Loucy (cell line): ENCODE measurements around the gene CEP112.
A peak's percentile ranks its signal among the peaks of the same experiment; 100 is the strongest.

Experiments
- H2AFZ ChIP-seq: fragments of 200-600 bp; sonication (generic); 2 replicates; pipeline ENCODE4 v1.6.0; 2016; ENCODE audit warnings: antibody characterized with exemption, mild to moderate bottlenecking, low read length, moderate library complexity
- H3F3A ChIP-seq: fragments of 200-600 bp; 2 replicates; pipeline ENCODE4 v1.6.0; 2016; ENCODE audit warnings: antibody characterized with exemption, low read depth, mild to moderate bottlenecking
- H3K27me3 ChIP-seq: fragments of 200-600 bp; sonication (generic); 2 replicates; pipeline ENCODE4 v1.6.1; 2014; ENCODE audit warnings: low read length, mild to moderate bottlenecking; ENCODE audit not compliant: insufficient read depth, poor library complexity, severe bottlenecking
- H3K36me3 ChIP-seq: fragments of 200-600 bp; sonication (generic); 2 replicates; pipeline ENCODE4 v1.6.1; 2016; ENCODE audit warnings: low read length; ENCODE audit not compliant: insufficient read depth
- H3K4me1 ChIP-seq: fragments of 200-600 bp; sonication (generic); 2 replicates; pipeline ENCODE4 v1.5.1; 2014; ENCODE audit warnings: low read length, mild to moderate bottlenecking; ENCODE audit not compliant: insufficient read depth, poor library complexity, severe bottlenecking
- H3K4me2 ChIP-seq: fragments of 200-600 bp; sonication (generic); 2 replicates; pipeline ENCODE4 v1.6.0; 2014; ENCODE audit warnings: antibody characterized with exemption, low read length, low read depth, mild to moderate bottlenecking; ENCODE audit not compliant: poor library complexity, severe bottlenecking
- H3K4me3 ChIP-seq: fragments of 200-600 bp; sonication (generic); 2 replicates; pipeline ENCODE4 v1.5.1; 2014; ENCODE audit warnings: low read length, mild to moderate bottlenecking, mixed read lengths; ENCODE audit not compliant: poor library complexity, severe bottlenecking
- H3K79me2 ChIP-seq: fragments of 200-600 bp; sonication (generic); 2 replicates; pipeline ENCODE4 v1.6.1; 2014; ENCODE audit warnings: low read length; ENCODE audit not compliant: insufficient read depth
- H3K9ac ChIP-seq: fragments of 200-600 bp; sonication (generic); 2 replicates; pipeline ENCODE4 v1.6.0; 2014; ENCODE audit warnings: mild to moderate bottlenecking, low read depth, low read length, moderate library complexity; ENCODE audit not compliant: poor library complexity, severe bottlenecking
- H3K9me2 ChIP-seq: fragments of 200-600 bp; sonication (generic); replicated peaks from 2 replicates; pipeline ENCODE4 v1.6.1; 2016; ENCODE audit warnings: low read depth, low read length, mixed read lengths
- H3K9me3 ChIP-seq: fragments of 200-600 bp; sonication (generic); 2 replicates; pipeline ENCODE4 v1.6.1; 2014; ENCODE audit warnings: mild to moderate bottlenecking, antibody characterized with exemption, low read length, low read depth; ENCODE audit not compliant: insufficient read depth
- H4K20me1 ChIP-seq: fragments of 200-600 bp; sonication (generic); 2 replicates; pipeline ENCODE4 v1.6.0; 2014; ENCODE audit warnings: antibody characterized with exemption, low read length, mild to moderate bottlenecking; ENCODE audit not compliant: insufficient read depth, poor library complexity, severe bottlenecking
- CTCF ChIP-seq: fragments of 200-600 bp; sonication (generic); conservative IDR thresholded peaks from 2 replicates; pipeline ENCODE4 v1.5.1; 2014; ENCODE audit warnings: mild to moderate bottlenecking, antibody characterized with exemption, low read length
- EZH2phosphoT487 ChIP-seq: fragments of 200-600 bp; IDR thresholded peaks from 2 replicates; pipeline ENCODE4 v1.6.1; 2018; ENCODE audit warnings: antibody characterized with exemption, mild to moderate bottlenecking, moderate library complexity, borderline replicate concordance

The CEP112 gene

GRCh38 chr17:65595071-65595656, 596.8 kb downstream of the CEP112 start:
- Histone ChIP-seq H3K9ac (no peak overlapping the region), H3K4me1 (no peaks in the 10 kb centered on the region), H3K4me3 (no peak overlapping the region), H3F3A (no peaks in the 10 kb centered on the region), H3K79me2 (no peaks in the 10 kb centered on the region), H4K20me1 (no peaks in the 10 kb centered on the region), H3K27me3 (no peaks in the 10 kb centered on the region), H3K9me2 (no peaks in the 10 kb centered on the region), H3K9me3 (no peaks in the 10 kb centered on the region), H3K4me2 (no peak overlapping the region), H2AFZ (no peak overlapping the region), H3K36me3 (no peaks in the 10 kb centered on the region)
- no peak for TF ChIP-seq EZH2phosphoT487
- no peak for TF ChIP-seq CTCF

- H3K9me3 ChIP-seq: no peaks in the 10 kb centered on the region
- no peaks in the 10 kb centered on the region for H3K79me2 ChIP-seq
- no peak overlapping the region for H3K9ac ChIP-seq
- H3K4me1 ChIP-seq: no peaks in the 10 kb centered on the region
- peak overlapping the region; percentile 32; the same call in 1 of the 2 replicates for H2AFZ ChIP-seq
- H4K20me1 ChIP-seq: no peaks in the 10 kb centered on the region
- no peaks in the 10 kb centered on the region for H3K36me3 ChIP-seq
- no peaks in the 10 kb centered on the region for H3K27me3 ChIP-seq
- peak overlapping the region; percentile 31 for H3K4me3 ChIP-seq
- H3K4me2 ChIP-seq: peak overlapping the region; percentile 13
- TF ChIP-seq CTCF (no peak), EZH2phosphoT487 (no peak)
- H3F3A ChIP-seq: no peaks in the 10 kb centered on the region
- no peaks in the 10 kb centered on the region for H3K9me2 ChIP-seq
Observed at GRCh38 chr17:65593855-65594845, 597.8 kb downstream of the CEP112 start.

GRCh38 chr17:65593092-65593854, 598.7 kb downstream of the CEP112 start:
- no peaks in the 10 kb centered on the region for H3F3A ChIP-seq
- H3K4me2 ChIP-seq: peak overlapping the region; percentile 13
- H3K9me2 ChIP-seq: no peaks in the 10 kb centered on the region
- H3K27me3 ChIP-seq: no peaks in the 10 kb centered on the region
- H3K4me1 ChIP-seq: no peaks in the 10 kb centered on the region
- no peak overlapping the region for H3K9ac ChIP-seq
- no peaks in the 10 kb centered on the region for H3K9me3 ChIP-seq
- H3K79me2 ChIP-seq: no peaks in the 10 kb centered on the region
- no peaks in the 10 kb centered on the region for H3K36me3 ChIP-seq
- peak overlapping the region; percentile 31 for H3K4me3 ChIP-seq
- TF ChIP-seq CTCF (no peak), EZH2phosphoT487 (no peak)
- peak overlapping the region; percentile 32; the same call in 1 of the 2 replicates for H2AFZ ChIP-seq
- H4K20me1 ChIP-seq: no peaks in the 10 kb centered on the region
